ENCODE data around the gene FHOD3.

DNA sequence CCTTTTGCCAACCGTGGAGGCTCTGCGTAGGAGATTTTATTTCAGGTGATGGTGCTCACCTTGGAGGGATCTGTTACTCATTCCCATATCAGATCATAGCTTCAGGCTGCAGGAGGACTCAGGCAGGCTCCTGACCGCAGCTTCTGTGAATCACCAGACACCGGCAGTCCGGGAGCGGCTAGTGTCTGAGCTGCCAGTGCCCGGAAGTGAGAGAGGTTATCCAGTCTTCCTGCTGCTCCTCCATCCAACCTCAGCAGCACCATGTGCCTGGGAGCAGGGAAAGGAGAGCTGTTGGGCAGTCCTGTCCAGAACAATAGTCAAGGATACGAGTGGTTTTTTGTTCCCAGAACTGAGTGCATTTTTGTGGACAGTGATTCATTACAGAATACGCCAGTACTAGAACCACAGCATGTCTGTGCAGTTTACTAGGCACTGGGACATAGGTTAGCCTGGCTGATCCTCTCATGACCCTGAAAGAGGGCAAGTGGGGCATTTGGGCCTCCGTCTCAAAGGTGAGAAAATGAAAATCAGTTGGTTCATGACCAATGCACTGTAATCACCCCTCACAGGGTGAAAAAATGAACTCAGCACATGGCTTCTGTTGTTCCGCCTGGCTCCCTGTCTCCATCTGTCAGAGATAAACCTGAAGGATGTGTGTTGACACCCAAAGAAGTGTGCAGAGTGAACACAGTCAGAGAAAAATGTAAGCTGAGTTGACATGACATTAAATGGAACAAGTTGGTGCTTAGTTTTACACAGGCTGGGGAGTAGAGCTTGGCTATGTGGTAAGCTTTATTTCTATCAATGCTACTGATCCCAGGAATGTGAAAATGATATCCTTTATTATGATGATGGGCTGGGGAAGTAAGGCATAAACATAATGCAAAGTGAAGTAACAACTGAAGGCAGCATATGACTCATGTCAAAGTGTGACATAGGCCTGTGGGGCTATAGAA lies 12.2 kb downstream of the FHOD3 start:
- no peak for TF ChIP-seq POLR2A (IDR thresholded peaks at IDR 0.05)
- TF ChIP-seq, protein P1, sequence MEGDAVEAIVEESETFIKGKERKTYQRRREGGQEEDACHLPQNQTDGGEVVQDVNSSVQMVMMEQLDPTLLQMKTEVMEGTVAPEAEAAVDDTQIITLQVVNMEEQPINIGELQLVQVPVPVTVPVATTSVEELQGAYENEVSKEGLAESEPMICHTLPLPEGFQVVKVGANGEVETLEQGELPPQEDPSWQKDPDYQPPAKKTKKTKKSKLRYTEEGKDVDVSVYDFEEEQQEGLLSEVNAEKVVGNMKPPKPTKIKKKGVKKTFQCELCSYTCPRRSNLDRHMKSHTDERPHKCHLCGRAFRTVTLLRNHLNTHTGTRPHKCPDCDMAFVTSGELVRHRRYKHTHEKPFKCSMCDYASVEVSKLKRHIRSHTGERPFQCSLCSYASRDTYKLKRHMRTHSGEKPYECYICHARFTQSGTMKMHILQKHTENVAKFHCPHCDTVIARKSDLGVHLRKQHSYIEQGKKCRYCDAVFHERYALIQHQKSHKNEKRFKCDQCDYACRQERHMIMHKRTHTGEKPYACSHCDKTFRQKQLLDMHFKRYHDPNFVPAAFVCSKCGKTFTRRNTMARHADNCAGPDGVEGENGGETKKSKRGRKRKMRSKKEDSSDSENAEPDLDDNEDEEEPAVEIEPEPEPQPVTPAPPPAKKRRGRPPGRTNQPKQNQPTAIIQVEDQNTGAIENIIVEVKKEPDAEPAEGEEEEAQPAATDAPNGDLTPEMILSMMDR (IDR thresholded peaks at IDR 0.05): no peak
